Activated CD4-positive, alpha-beta T cell treated with anti-CD3 and anti-CD28 coated beads, Interleukin-2, amount 10 ng/mL, durations not matched to agents 24 days and 14 days (primary cell): Measurements from ENCODE around the gene FHOD3. TPM values are rescaled to one million over a fixed set of nuclear protein-coding genes. Genes with fewer than 3 reads are reported as not detected.

ENCODE experiments used
- DNase-seq: peaks from one replicate; pipeline ENCODE4 v3.0.0; 2022
- H3K27ac Mint-ChIP-seq: one replicate; pipeline ENCODE4 v1.8.0; 2022; ENCODE audit warnings: mild to moderate bottlenecking, mixed read lengths
- H3K27me3 Mint-ChIP-seq: one replicate; pipeline ENCODE4 v1.8.0; 2022; ENCODE audit warnings: mixed read lengths
- H3K36me3 Mint-ChIP-seq: one replicate; pipeline ENCODE4 v1.8.0; 2022; ENCODE audit warnings: low read depth, mild to moderate bottlenecking, mixed read lengths
- H3K4me1 Mint-ChIP-seq: one replicate; pipeline ENCODE4 v1.8.0; 2021; ENCODE audit warnings: mixed read lengths
- H3K4me3 Mint-ChIP-seq: one replicate; pipeline ENCODE4 v1.8.0; 2022; ENCODE audit warnings: mild to moderate bottlenecking, moderate library complexity, mixed read lengths
- H3K9me3 Mint-ChIP-seq: one replicate; pipeline ENCODE4 v1.8.0; 2021; ENCODE audit warnings: mixed read lengths
- intact Hi-C: fragments of 100-400 bp; cut with micrococcal nuclease; formaldehyde crosslinking; loops from one replicate; pipeline ENCODE4 v1.15.1; 2023
- total RNA-seq: library from RNA; stranded (reverse); gene quantifications from 2 replicates; pipeline ENCODE4 v1.2.3, GENCODE V29; 2022

FHOD3 gene
- total RNA-seq, 1 donor from 2014 or later = not detected

DNA sequence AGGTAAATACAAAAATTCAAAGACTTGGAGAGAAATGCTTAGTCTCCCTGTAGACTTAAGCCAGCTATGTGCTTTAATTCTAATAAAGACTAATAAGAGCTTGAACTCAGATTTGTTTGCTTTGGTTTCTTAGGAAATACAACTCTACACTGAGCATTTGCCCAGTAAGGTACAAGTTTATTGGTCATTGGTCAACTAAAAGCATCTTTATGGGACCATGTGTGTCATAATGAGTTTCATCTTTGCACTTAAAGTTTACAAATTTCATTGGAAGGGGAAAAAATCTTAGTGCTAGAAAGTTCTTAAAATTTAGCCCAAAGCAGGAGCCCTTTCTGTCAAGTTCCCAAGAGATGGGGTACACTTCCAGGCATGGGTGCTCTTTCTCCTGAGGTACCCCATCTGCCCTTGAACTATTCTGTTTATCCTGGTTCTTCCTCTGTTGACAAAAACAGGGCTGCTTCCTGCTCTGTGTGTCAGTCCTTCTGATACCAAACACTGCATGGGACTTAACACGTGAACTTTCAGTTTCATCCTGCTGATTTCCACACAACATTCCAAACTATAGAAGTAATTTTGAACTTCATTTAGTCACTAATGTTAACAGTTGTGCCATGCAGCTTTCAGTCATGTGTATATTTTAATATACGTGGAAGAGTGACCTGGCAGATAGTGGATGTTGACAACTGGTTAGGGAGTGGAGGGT lies 331.1 kb downstream of the FHOD3 start:
- Mint-ChIP-seq H3K27me3 (no peaks in the 10 kb centered on the region), H3K27ac (no peak overlapping the region), H3K4me3 (no peak overlapping the region), H3K4me1 (no peaks in the 10 kb centered on the region), H3K9me3 (no peaks in the 10 kb centered on the region), H3K36me3 (no peaks in the 10 kb centered on the region)
- intact Hi-C loops = no loop called here
- no peak for DNase-seq

DNA sequence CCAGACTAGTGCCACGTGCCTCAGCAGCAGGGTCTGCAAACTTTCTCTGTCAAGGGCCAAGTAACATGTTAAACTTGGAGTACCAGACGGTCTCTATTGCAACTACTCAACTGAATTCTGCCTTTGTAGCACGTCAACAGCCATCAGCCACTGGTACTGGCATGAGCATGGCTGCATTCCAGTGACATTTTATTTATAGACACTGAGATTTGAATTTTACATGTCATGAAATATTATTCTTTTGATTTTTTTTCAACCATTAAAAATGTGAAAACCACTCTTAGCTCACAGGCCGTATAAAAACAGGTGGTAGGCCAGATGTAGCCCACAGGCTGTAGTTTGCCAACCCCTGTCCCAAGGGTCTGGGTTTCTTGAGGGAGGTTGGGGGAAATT lies 331.6 kb downstream of the FHOD3 start:
- Mint-ChIP-seq H3K36me3 (no peaks in the 10 kb centered on the region), H3K27ac (no peak overlapping the region), H3K4me1 (no peaks in the 10 kb centered on the region), H3K4me3 (no peak overlapping the region), H3K27me3 (no peaks in the 10 kb centered on the region), H3K9me3 (no peaks in the 10 kb centered on the region)
- DNase-seq = no peak
- intact Hi-C loops = no loop called here

DNA sequence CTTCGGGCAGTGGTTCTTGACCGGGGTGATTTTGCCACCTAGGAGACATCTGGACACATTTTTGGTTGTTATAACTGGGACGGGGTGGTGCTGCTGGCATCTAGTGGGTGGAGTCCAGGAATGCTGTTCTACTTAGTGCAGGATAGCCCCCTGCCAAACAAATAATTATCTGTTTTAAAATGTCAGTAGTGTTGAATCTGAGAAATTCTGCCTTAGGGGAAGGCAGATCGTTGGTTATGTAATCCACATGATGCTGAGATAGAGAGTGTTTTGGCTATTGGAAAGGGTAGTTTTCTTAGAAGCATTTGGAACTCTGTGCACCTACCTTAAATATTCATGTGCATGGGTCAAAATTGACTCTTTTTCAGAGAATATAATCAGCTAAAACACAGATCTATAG lies 332.3 kb downstream of the FHOD3 start:
- Mint-ChIP-seq H3K4me3 (no peak overlapping the region), H3K27ac (no peak overlapping the region), H3K9me3 (no peaks in the 10 kb centered on the region), H3K36me3 (no peaks in the 10 kb centered on the region), H3K27me3 (peaks cover under 1% of the 10 kb centered on the region), H3K4me1 (no peaks in the 10 kb centered on the region)
- intact Hi-C loops = no loop called here
- DNase-seq = no peak

DNA sequence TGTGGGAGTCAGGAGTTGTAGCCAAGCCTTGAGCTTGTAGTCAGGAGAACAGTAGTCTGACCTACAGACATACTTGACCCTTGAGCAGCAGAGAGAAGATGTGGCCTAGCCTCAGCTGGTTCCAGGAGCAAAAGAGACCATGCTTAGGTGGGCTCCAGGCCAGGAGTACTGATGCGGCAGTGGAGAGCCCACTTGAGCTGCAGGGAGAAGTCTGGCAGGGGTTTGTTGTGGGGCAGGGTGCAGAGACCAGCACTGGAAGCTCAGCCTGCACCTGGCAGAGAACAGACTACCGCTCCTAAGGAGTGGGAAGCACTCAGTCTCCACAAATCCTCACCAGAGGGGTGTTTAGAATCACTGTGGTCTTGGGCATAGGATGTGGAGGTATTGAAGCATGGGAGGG lies 333.4 kb downstream of the FHOD3 start:
- H3K36me3 Mint-ChIP-seq = no peaks in the 10 kb centered on the region
- no peaks in the 10 kb centered on the region for H3K9me3 Mint-ChIP-seq
- intact Hi-C loops = no loop called here
- no peaks in the 10 kb centered on the region for H3K4me1 Mint-ChIP-seq
- no peak for DNase-seq
- H3K27ac Mint-ChIP-seq = no peak overlapping the region
- peaks cover 2% of the 10 kb centered on the region for H3K27me3 Mint-ChIP-seq
- H3K4me3 Mint-ChIP-seq = no peak overlapping the region

DNA sequence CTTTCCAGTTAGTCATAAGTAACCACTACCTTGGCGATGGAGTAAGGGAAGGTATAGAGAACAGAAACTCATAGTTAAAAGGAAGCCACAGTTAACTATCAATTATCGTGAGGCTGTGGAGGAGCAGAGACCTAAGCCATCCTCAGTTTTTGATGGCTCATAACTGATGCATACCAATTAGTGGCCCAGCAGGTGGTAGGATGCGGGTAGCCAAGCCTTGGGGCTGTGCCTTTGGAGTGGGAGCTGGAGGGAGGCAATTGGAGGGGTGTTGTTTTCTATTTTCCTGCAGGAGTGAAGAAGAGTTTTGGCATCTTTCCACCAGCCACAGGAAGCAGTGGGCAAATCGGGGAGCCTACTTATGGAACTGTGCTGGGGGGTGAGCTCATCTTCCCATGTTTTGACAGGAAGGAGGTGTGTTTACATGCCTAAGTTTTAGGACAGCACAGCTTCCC lies 336.5 kb downstream of the FHOD3 start:
- Mint-ChIP-seq H3K27ac (no peak overlapping the region), H3K9me3 (no peaks in the 10 kb centered on the region), H3K27me3 (peaks cover 2% of the 10 kb centered on the region), H3K36me3 (no peaks in the 10 kb centered on the region), H3K4me3 (no peak overlapping the region), H3K4me1 (no peaks in the 10 kb centered on the region)
- intact Hi-C loops = no loop called here
- DNase-seq = no peak

DNA sequence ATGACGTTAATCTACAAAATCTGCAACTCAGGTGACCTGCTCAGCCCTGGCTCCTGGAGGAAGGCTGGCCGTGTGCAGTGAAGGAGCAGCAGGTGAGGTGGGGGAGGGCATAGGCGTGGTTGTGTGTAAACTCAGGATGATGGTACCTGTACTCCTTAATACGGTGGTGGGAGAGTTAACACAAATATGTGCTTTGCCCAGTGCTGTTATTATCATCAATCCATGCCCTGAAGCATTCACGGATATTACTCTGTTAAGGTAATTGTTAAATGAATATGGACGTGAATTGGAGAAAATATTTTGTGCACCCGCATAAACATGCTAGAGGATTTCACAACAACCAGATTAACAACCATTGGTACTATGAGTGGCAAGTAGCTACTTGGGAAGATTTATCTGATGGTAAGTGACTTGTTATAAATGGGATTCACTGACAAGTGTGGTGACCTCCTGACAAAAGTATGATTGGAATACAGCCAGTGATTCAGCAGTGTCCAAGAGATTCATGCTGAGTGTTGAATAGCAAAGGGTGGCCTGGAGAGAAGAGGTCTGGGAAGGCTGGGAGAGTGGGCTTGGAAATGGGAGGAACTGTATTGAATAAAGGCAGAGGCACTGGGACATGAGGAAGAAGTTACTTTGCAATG lies 337.2 kb downstream of the FHOD3 start:
- H3K36me3 Mint-ChIP-seq = no peaks in the 10 kb centered on the region
- H3K27ac Mint-ChIP-seq = no peak overlapping the region
- no peaks in the 10 kb centered on the region for H3K4me1 Mint-ChIP-seq
- intact Hi-C loops = no loop called here
- H3K9me3 Mint-ChIP-seq = no peaks in the 10 kb centered on the region
- H3K27me3 Mint-ChIP-seq = peaks cover 2% of the 10 kb centered on the region
- no peak overlapping the region for H3K4me3 Mint-ChIP-seq
- no peak for DNase-seq

DNA sequence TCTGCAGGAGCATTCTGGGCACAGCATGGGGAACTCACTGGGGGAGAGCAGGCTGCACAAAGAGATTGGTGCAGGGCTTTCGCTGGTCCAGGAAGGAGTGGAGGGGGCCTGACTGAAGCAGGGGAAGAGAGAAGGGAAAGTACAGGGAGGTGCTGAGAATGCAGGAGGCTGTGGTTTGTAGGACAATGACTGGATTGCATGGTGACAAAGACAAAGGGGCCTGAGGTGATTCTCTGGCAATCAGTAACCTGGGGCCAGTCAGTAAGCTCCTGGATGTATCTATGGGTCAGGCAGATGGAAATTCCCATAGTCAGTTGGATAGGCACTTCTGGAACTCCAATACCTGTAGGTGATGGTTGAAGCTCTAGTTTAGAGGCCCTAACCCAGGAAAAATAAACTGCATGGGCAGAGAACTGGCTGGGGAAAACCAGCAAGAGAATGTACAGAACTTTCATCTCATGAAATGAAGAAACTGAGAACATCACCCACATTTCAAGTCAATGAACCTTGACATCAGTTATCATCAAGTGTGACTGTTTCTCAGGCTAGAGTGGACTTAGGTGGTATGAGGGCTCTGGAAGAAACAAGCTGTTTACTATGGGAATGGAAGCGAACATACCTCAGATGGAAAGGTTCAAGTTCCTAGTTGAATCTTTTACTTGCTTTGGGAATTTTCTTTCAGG lies 338.0 kb downstream of the FHOD3 start:
- no peak for DNase-seq
- no peaks in the 10 kb centered on the region for H3K9me3 Mint-ChIP-seq
- peaks cover 2% of the 10 kb centered on the region for H3K27me3 Mint-ChIP-seq
- intact Hi-C loops = no loop called here
- no peak overlapping the region for H3K4me3 Mint-ChIP-seq
- no peaks in the 10 kb centered on the region for H3K36me3 Mint-ChIP-seq
- no peaks in the 10 kb centered on the region for H3K4me1 Mint-ChIP-seq
- H3K27ac Mint-ChIP-seq = no peak overlapping the region

DNA sequence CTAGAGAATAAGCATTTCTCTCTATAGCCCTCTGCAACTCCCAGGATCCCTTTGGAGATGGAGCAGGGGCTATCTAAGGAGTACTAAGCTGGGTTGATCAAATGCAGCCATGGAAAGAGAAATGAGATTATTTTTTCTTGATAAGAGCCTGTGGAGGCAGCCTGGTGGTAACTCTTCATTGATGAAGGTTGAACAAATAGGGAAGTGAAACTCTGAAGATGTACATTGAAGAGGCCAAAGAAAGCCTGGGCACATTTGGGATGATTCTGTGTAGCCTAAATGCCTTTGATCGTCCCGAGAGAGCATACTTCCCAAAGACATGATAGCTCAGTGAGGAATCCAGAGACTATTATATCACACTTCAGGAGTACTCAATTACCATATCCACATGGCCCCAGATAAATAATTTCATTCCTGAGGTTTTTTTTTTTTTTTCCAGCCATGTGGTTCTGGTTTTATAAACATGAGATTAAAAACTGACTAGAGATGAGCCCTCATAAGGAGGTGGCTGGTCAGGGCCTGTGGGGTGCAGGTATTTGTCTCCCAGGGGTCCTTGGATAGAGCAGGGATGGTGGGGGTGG lies 338.8 kb downstream of the FHOD3 start:
- no peaks in the 10 kb centered on the region for H3K36me3 Mint-ChIP-seq

DNA sequence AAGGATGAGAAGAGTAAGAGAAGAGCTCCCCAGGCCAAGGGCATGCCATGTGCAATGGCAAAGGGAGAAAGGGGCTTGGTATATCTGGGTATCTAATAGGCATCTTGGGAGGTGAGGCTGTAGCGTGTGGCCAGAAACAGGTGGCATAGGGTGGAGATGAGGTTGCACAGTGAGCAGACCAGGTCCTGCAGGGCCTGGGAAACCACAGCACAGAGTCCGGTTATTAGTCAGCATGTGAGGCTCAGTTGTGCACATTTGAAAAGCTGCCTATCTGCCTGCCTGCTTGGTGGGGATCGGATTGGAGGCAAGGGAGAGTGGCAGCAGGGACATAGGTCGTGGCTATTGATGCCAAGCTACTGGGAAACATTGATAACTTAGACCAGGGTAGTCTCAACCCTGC lies 340.7 kb downstream of the FHOD3 start:
- Mint-ChIP-seq H3K27me3 (peaks cover 2% of the 10 kb centered on the region), H3K9me3 (no peaks in the 10 kb centered on the region), H3K4me1 (no peaks in the 10 kb centered on the region), H3K27ac (no peak overlapping the region), H3K4me3 (no peak overlapping the region), H3K36me3 (no peaks in the 10 kb centered on the region)
- intact Hi-C loops = no loop called here
- no peak for DNase-seq

More for the DNA sequence above, 338.8 kb downstream of the FHOD3 start:
- DNase-seq = no peak
- no peak overlapping the region for H3K4me3 Mint-ChIP-seq
- intact Hi-C loops = no loop called here
- H3K4me1 Mint-ChIP-seq = no peaks in the 10 kb centered on the region
- H3K9me3 Mint-ChIP-seq = no peaks in the 10 kb centered on the region
- H3K27ac Mint-ChIP-seq = no peak overlapping the region
- peaks cover 2% of the 10 kb centered on the region for H3K27me3 Mint-ChIP-seq

DNA sequence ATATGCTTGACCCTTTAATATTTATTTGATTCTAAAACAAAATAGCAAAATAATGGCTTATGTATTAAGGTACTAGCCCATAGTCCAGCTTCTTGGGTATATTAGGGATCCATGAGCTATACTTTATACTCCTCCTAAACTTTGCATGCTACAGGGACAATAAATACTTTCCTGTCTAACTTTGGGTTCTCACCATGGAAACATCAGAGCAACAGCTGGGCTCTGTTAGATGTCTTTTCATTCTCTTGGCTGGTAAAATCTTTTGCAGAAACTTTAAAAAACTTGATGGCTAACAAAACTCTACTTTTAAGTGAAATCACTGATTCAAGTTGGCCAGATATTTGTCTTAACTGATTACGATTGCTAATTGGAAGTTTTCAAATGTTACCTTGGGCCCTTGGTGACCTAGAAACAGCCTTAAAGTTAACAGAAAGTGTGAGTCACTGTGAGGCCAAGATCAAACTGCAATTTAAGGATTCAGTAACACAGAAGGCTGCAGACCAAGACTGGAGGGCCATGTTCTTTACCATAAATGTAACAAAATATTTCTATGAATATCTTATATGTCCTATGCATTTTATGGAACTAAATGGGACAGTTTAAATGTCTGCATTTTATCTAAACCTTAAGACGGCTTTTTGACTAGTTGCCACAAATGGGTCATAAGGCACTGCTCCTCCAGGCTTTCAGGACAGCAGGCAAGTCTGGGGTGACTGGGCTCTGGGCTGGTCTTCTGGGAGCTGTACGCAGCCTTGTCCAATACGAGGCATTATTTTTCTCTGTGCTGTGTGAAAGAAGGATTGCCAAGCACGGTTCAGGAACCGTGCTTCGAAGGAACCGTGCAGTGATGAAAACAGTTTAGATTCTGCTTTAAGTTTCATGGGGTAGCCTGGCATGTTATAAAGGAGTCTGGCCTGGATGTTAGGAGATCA lies 342.8 kb downstream of the FHOD3 start:
- no peak overlapping the region for H3K4me3 Mint-ChIP-seq
- intact Hi-C loops = no loop called here
- no peak for DNase-seq
- H3K27ac Mint-ChIP-seq = no peak overlapping the region
- no peaks in the 10 kb centered on the region for H3K36me3 Mint-ChIP-seq
- no peaks in the 10 kb centered on the region for H3K27me3 Mint-ChIP-seq
- H3K9me3 Mint-ChIP-seq = no peaks in the 10 kb centered on the region
- H3K4me1 Mint-ChIP-seq = no peaks in the 10 kb centered on the region

DNA sequence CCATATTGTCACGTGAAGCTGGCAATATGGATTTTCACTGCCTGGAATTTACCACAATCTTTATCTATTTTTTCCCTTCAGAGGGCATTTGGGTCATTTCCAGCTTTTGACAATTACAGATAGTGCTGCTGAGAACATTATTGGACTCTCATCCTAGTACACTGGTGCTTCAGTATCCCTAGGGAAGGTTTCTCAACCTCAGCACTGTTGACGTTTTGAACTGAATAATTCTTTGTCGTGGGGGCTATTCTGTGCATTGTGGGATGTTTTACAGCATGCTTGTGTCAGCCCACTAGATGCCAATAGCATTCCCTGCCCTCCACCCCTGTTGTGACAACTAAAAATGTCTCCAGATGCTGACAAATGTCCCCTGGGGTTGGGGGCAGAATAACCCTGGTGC lies 345.5 kb downstream of the FHOD3 start:
- intact Hi-C loops = no loop called here
- DNase-seq = no peak
- H3K9me3 Mint-ChIP-seq = no peaks in the 10 kb centered on the region
- H3K36me3 Mint-ChIP-seq = no peaks in the 10 kb centered on the region
- H3K27me3 Mint-ChIP-seq = no peaks in the 10 kb centered on the region
- H3K27ac Mint-ChIP-seq = no peak overlapping the region
- no peak overlapping the region for H3K4me3 Mint-ChIP-seq
- no peaks in the 10 kb centered on the region for H3K4me1 Mint-ChIP-seq

DNA sequence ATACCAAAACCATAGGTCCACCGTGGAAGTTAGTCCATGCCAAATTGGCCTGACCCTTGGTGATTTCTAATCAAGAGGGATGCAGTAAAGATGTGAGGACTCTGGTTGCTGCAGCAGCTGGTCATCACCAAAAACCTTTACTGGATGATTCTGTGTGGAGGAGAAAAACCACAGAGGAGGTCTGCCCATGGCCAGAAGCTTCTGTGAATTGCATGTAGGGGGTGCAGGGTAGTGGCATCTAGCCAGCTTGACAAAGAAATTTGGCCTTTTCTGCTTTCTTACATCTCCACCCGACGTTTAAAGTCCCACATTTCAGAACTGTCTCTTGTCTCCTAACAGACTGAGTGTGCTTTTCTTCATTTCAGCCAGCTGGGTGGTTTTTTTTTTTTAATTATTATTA lies 351.3 kb downstream of the FHOD3 start:
- DNase-seq = no peak
- intact Hi-C loops = no loop called here
- Mint-ChIP-seq H3K36me3 (no peaks in the 10 kb centered on the region), H3K27ac (no peak overlapping the region), H3K27me3 (peaks cover 5% of the 10 kb centered on the region), H3K9me3 (no peaks in the 10 kb centered on the region), H3K4me3 (no peak overlapping the region), H3K4me1 (no peaks in the 10 kb centered on the region)

DNA sequence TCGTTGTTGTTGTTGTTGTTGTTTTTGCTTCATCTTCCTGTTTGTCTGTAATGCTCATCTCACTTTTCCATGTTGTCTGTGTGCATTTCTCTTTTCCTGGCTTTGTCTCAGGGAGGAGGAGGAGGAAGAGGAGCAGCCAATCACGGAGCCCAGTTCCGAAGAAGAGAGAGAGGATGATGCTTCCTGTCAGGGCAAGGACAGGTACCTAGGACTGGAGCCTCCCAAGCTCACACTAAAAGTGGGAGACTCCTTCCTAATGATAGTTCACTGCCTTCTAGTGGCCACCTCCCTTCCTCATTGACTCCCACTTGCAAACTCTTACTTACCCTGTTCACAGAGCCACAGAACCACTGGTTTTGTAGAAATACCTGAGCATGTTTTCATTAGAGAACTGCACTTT lies 351.7 kb downstream of the FHOD3 start:
- H3K36me3 Mint-ChIP-seq = no peaks in the 10 kb centered on the region
- no peaks in the 10 kb centered on the region for H3K4me1 Mint-ChIP-seq
- intact Hi-C loops = no loop called here
- no peak for DNase-seq
- H3K27ac Mint-ChIP-seq = no peak overlapping the region
- peaks cover 5% of the 10 kb centered on the region for H3K27me3 Mint-ChIP-seq
- no peaks in the 10 kb centered on the region for H3K9me3 Mint-ChIP-seq
- no peak overlapping the region for H3K4me3 Mint-ChIP-seq
